NCI-H2029 treated with DMSO at 0.1 percent for 48 hours (cell line): ENCODE data around the gene ZNF524.
A peak's percentile ranks its signal among the peaks of the same experiment; 100 is the strongest.

Experiments
- DNase-seq: peaks from one replicate; lab custom pipeline; 2025; lab: John Stamatoyannopoulos, UW

Gene ZNF524

GRCh38 chr19:55602104-55603001, 2.3 kb downstream of the ZNF524 start:
- no peak for DNase-seq

GRCh38 chr19:55603115-55603514, 3.0 kb downstream of the ZNF524 start:
- no peak for DNase-seq

GRCh38 chr19:55603581-55604292, 3.6 kb downstream of the ZNF524 start:
- no peak for DNase-seq

GRCh38 chr19:55605207-55605636, 5.1 kb downstream of the ZNF524 start:
- DNase-seq = peak; percentile 85

GRCh38 chr19:55605637-55606470, 5.8 kb downstream of the ZNF524 start, which contains the start of gene ZNF865:
TSS of gene ZNF865 (plus strand) at chr19:55605647. CDS start at chr19:55613619, 7,972 bp downstream.
- peak; percentile 62 for DNase-seq

- no peak for DNase-seq
These were observed 6.3 kb downstream of the ZNF524 start for GRCh38 chr19:55606471-55606787.

- DNase-seq = no peak
These were observed 6.7 kb downstream of the ZNF524 start for GRCh38 chr19:55606817-55607216.

GRCh38 chr19:55609326-55609725, 9.2 kb downstream of the ZNF524 start:
- DNase-seq = no peak

GRCh38 chr19:55611300-55611982, 11.4 kb downstream of the ZNF524 start:
- DNase-seq = no peak

- no peak for DNase-seq
These were observed 12.0 kb downstream of the ZNF524 start for GRCh38 chr19:55611983-55612645.

- DNase-seq = no peak
These were observed 13.3 kb downstream of the ZNF524 start for GRCh38 chr19:55613396-55613795.

- DNase-seq = no peak
These were observed 14.0 kb downstream of the ZNF524 start for GRCh38 chr19:55613930-55614710.

GRCh38 chr19:55614711-55615542, 14.8 kb downstream of the ZNF524 start:
- DNase-seq = no peak

GRCh38 chr19:55615543-55616394, 15.7 kb downstream of the ZNF524 start:
- no peak for DNase-seq

- DNase-seq = no peak
These were observed 16.3 kb downstream of the ZNF524 start for GRCh38 chr19:55616395-55616875.

GRCh38 chr19:55617426-55617825, 17.3 kb downstream of the ZNF524 start:
- DNase-seq = no peak

GRCh38 chr19:55618426-55618825, 18.3 kb downstream of the ZNF524 start:
- no peak for DNase-seq

- no peak for DNase-seq
These were observed 19.2 kb downstream of the ZNF524 start for GRCh38 chr19:55619286-55619685.
